PFSK-1 (cell line): ENCODE data around the gene C1QL4.

ENCODE experiments used
- FOXP2 ChIP-seq: optimal IDR thresholded peaks from 2 replicates; pipeline ENCODE3; 2011; ENCODE audit warnings: borderline replicate concordance, control low read depth, inconsistent platforms; ENCODE audit not compliant: insufficient read depth; ENCODE audit errors: extremely low read length, extremely low read depth
- POLR2AphosphoS5 ChIP-seq: IDR thresholded peaks from 2 replicates; pipeline ENCODE4 v1.6.1; 2012; ENCODE audit warnings: low read depth, mild to moderate bottlenecking, control low read depth, low read length, moderate library complexity
- REST ChIP-seq, 2 experiments: IDR thresholded peaks; 2 replicates each; pipeline versions ENCODE4 v1.6.1 to v1.8.0; 2011 to 2012; ENCODE audit warnings: low read depth in 2 of 2, low read length in 2 of 2, control low read depth in 1 of 2, inconsistent platforms in 1 of 2, mild to moderate bottlenecking in 1 of 2, moderate library complexity in 1 of 2; ENCODE audit not compliant: insufficient read depth in 1 of 2
- SIN3A ChIP-seq: IDR thresholded peaks from 2 replicates; pipeline ENCODE4 v1.6.1; 2012; ENCODE audit warnings: mild to moderate bottlenecking, low read length, moderate library complexity, borderline replicate concordance; ENCODE audit not compliant: insufficient read depth
- TAF1 ChIP-seq: IDR thresholded peaks from 2 replicates; pipeline ENCODE4 v1.6.1; 2012; ENCODE audit warnings: low read length, control low read depth, borderline replicate concordance; ENCODE audit not compliant: insufficient read depth

C1QL4 gene

GRCh38 chr12:49294804-49295081, 42.2 kb downstream of the C1QL4 start:
- TF ChIP-seq REST (IDR thresholded peaks at IDR 0.05; ENCODE audit: insufficient read depth in 1 of 2, low read depth in 2 of 2, low read length in 2 of 2) (no peak), SIN3A (no peak), FOXP2 (no peak), POLR2AphosphoS5 (no peak), TAF1 (no peak)

- no peak for TF ChIP-seq REST (IDR thresholded peaks at IDR 0.05; ENCODE audit: insufficient read depth in 1 of 2, low read depth in 2 of 2, low read length in 2 of 2)
- TF ChIP-seq POLR2AphosphoS5, result no peak
- TF ChIP-seq TAF1, result no peak
- no peak for TF ChIP-seq FOXP2
- TF ChIP-seq SIN3A, result no peak
Measured at GRCh38 chr12:49294086-49294803, 42.7 kb downstream of the C1QL4 start.

- TF ChIP-seq SIN3A, result no peak
- TF ChIP-seq TAF1, result no peak
- TF ChIP-seq POLR2AphosphoS5, result peak; percentile 57
- TF ChIP-seq FOXP2, result no peak
- TF ChIP-seq REST (IDR thresholded peaks at IDR 0.05; ENCODE audit: insufficient read depth in 1 of 2, low read depth in 2 of 2, low read length in 2 of 2), result 0 out of 4 replicates have a peak, but pooled peaks of 1 of the 2 experiments have one; percentile 16
Measured at GRCh38 chr12:49293056-49293956, 43.7 kb downstream of the C1QL4 start.

- TF ChIP-seq TAF1 (no peak), SIN3A (no peak), REST (IDR thresholded peaks at IDR 0.05; ENCODE audit: insufficient read depth in 1 of 2, low read depth in 2 of 2, low read length in 2 of 2) (no peak), POLR2AphosphoS5 (no peak), FOXP2 (no peak)
Measured at GRCh38 chr12:49292729-49293055, 44.3 kb downstream of the C1QL4 start.
